ENCODE results near the gene OBSL1.

DNA sequence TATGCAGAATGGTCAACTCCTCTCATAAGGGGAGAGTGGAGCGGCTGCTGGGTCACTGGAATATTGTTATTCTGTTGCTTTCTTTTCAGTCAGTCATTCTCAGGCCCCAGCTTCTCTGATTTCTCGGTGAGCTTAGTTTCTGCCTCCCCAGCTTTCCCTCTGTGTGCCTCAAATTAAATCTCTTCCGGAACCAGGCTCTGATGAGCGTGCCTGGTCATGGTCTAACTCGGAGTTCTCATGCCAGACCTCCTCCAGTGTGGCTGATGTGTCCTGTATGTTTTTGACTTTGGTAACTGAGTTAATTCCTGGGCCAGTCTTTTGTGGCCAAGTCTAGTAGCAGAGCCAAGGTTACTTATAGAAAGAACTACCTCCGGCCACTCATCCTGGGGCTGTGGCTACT is 21.4 kb upstream of the OBSL1 start:
- TF ChIP-seq PAX5 (IDR thresholded peaks at IDR 0.05; ENCODE audit: insufficient read depth, low read length, severe bottlenecking) (no peak), POLR2A (IDR thresholded peaks at IDR 0.05; ENCODE audit: low read depth, low read length) (no peak)

Measured in GM12891 (cell line).